Measurements from ENCODE around the gene PAPOLG. TPM values are rescaled to one million over a fixed set of nuclear protein-coding genes. Genes with fewer than 3 reads are reported as not detected.

PAPOLG gene
- 10 to 100 TPM; 13.2 to 13.8 TPM for total RNA-seq

- no peaks in the 10 kb centered on the region for H3K27me3 Mint-ChIP-seq
- H3K4me1 Mint-ChIP-seq (ENCODE audit: low read depth), result peaks cover 32% of the 10 kb centered on the region
- TF ChIP-seq, protein P1, sequence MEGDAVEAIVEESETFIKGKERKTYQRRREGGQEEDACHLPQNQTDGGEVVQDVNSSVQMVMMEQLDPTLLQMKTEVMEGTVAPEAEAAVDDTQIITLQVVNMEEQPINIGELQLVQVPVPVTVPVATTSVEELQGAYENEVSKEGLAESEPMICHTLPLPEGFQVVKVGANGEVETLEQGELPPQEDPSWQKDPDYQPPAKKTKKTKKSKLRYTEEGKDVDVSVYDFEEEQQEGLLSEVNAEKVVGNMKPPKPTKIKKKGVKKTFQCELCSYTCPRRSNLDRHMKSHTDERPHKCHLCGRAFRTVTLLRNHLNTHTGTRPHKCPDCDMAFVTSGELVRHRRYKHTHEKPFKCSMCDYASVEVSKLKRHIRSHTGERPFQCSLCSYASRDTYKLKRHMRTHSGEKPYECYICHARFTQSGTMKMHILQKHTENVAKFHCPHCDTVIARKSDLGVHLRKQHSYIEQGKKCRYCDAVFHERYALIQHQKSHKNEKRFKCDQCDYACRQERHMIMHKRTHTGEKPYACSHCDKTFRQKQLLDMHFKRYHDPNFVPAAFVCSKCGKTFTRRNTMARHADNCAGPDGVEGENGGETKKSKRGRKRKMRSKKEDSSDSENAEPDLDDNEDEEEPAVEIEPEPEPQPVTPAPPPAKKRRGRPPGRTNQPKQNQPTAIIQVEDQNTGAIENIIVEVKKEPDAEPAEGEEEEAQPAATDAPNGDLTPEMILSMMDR (IDR thresholded peaks at IDR 0.05), result no peak
- H3K4me3 Mint-ChIP-seq, result peak within 1 kb of the TSS; percentile 91
- peak within 1 kb of the TSS; percentile 95 for H3K27ac Mint-ChIP-seq
- ChIA-PET CTCF (interaction anchor here (0.8 to 4.0 kb wide), 9 partner anchors 12 to 244 kb away, joined by 3 to 16 read pairs (median 4); no protein-coding TSS in a partner anchor), POLR2A (interaction anchor here (0.9 to 2.0 kb wide), 9 partner anchors 9 to 250 kb away, joined by 3 to 7 read pairs (median 3); no protein-coding TSS in a partner anchor)
- H3K36me3 Mint-ChIP-seq (ENCODE audit: low read depth), result peaks cover 19% of the 10 kb centered on the region
- intact Hi-C loops (cut with micrococcal nuclease), result loop anchor here (5.0 kb wide), 1 partner anchor 49 kb away; no protein-coding TSS in a partner anchor
- ATAC-seq, result peak; percentile 99
- no peaks in the 10 kb centered on the region for H3K9me3 Mint-ChIP-seq
- peak; percentile 100 for DNase-seq
Measured at GRCh38 chr2:60756097-60757087, at the start of gene PAPOLG. TSS of gene PAPOLG (plus strand) at chr2:60756268. CDS start at chr2:60756479, 211 bp downstream.

DNA sequence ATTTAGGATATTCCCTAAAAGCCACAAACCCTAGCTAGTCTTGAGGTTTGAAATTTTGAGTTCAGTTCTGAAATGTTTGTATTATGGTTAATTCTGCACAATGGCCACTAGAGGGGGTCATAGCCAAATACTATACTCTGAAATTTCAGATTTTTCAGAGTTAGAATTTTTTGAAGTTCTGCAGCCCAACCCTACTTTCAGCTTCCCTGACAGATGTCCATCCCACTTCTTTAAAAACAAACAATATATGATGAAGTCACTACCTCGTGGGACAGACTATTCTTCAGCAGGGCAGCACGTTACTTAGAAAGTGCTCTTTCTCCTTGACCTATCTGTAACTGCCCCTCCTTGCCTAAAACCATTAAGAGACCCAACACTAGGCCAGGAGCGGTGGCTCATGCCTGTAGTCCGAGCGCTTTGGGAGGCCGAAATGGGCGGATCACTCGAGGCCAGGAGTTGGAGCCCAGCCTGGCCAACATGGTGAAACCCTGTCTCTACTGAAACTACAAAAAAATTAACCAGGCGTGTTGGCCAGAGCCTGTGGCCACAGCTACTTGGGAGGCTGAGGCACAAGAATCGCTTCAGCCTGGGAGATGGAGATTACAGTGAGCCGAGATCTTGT is 48.2 kb upstream of the PAPOLG start:
- TF ChIP-seq, protein P1 (IDR thresholded peaks at IDR 0.05), result peak; percentile 83
- ChIA-PET POLR2A (interaction anchor here (0.7 kb wide), 1 partner anchor 68 kb away, joined by 3 read pairs; no protein-coding TSS in a partner anchor), CTCF (interaction anchor here (0.7 to 7.7 kb wide), 35 partner anchors 10 to 348 kb away, joined by 3 to 98 read pairs (median 5); partner anchors contain the start of gene PAPOLG)
- ATAC-seq (peak; percentile 55), DNase-seq (no peak)
- Mint-ChIP-seq H3K27ac (no peak overlapping the region), H3K27me3 (no peaks in the 10 kb centered on the region), H3K4me1 (ENCODE audit: low read depth) (no peaks in the 10 kb centered on the region), H3K9me3 (no peaks in the 10 kb centered on the region), H3K4me3 (no peak overlapping the region), H3K36me3 (ENCODE audit: low read depth) (no peaks in the 10 kb centered on the region)
- intact Hi-C loops (cut with micrococcal nuclease), result loop anchor here (2.0 to 5.0 kb wide), 2 partner anchors 49 to 291 kb away; partner anchors contain the start of gene PAPOLG

GRCh38 chr2:60708630-60709320 is 47.3 kb upstream of the PAPOLG start:
- H3K4me3 Mint-ChIP-seq, result no peak overlapping the region
- H3K27me3 Mint-ChIP-seq, result no peaks in the 10 kb centered on the region
- TF ChIP-seq, protein P1 (IDR thresholded peaks at IDR 0.05), result no peak
- H3K4me1 Mint-ChIP-seq (ENCODE audit: low read depth), result no peaks in the 10 kb centered on the region
- CTCF ChIA-PET, result interaction anchor here (1.0 to 7.7 kb wide), 14 partner anchors 9 to 290 kb away, joined by 3 to 98 read pairs (median 7); partner anchors contain the start of gene PAPOLG
- intact Hi-C loops (cut with micrococcal nuclease), result loop anchor here (5.0 kb wide), 1 partner anchor 49 kb away; the partner anchor contains the start of gene PAPOLG
- H3K36me3 Mint-ChIP-seq (ENCODE audit: low read depth), result no peaks in the 10 kb centered on the region
- H3K27ac Mint-ChIP-seq, result no peak overlapping the region
- H3K9me3 Mint-ChIP-seq, result no peaks in the 10 kb centered on the region
- no peak for ATAC-seq
- POLR2A ChIA-PET, result no interaction called here
- DNase-seq, result no peak

GRCh38 chr2:60710707-60711106 is 45.4 kb upstream of the PAPOLG start:
- DNase-seq, result no peak
- H3K4me1 Mint-ChIP-seq (ENCODE audit: low read depth), result no peaks in the 10 kb centered on the region
- intact Hi-C loops (cut with micrococcal nuclease), result no loop called here
- H3K4me3 Mint-ChIP-seq, result no peak overlapping the region
- no peaks in the 10 kb centered on the region for H3K27me3 Mint-ChIP-seq
- H3K36me3 Mint-ChIP-seq (ENCODE audit: low read depth), result no peaks in the 10 kb centered on the region
- TF ChIP-seq, protein P1 (IDR thresholded peaks at IDR 0.05), result no peak
- POLR2A ChIA-PET, result no interaction called here
- no peak for ATAC-seq
- no peak overlapping the region for H3K27ac Mint-ChIP-seq
- no peaks in the 10 kb centered on the region for H3K9me3 Mint-ChIP-seq
- CTCF ChIA-PET, result interaction anchor here (0.9 to 7.7 kb wide), 5 partner anchors 36 to 289 kb away, joined by 3 to 98 read pairs (median 4); partner anchors contain the start of gene PAPOLG
